ENCODE results near the gene MAPK8IP3. TPM values are rescaled to one million over a fixed set of nuclear protein-coding genes. Genes with fewer than 3 reads are reported as not detected.
A peak's percentile ranks its signal among the peaks of the same experiment; 100 is the strongest.

The MAPK8IP3 gene
- polyA plus RNA-seq, 1 donor (not counting 4 experiments of a cell fraction or from before 2014, with no cell fraction given), result 11.7 TPM

DNA sequence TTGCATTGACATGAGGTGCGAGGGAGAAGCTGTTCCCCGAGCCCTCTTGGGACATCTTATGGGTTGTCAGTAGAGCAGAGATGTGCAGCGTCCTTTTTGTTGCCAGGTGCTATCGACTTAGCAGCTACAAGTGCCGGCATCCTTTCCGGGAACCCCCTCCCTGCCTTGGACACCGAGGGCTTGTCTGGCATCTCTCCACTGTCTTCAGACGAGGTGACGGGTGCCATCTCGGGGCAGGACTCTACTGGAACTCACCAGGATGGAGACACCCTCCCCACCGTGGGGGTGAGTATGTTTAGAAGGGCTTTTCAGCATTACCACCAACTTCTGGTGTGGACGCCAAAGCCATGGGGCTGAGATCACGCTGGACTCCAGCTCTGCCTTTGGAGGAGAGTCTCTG is 39.7 kb upstream of the MAPK8IP3 start:
- H3K4me3 ChIP-seq (ENCODE audit: control insufficient read depth in 2 of 3, extremely low read depth in 1 of 3, insufficient read depth in 2 of 3, low read depth in 1 of 3, low read length in 3 of 3), result no peak overlapping the region
- H3K9ac ChIP-seq (ENCODE audit: control insufficient read depth, extremely low read depth, insufficient read depth, low read length), result no peak overlapping the region
- no peak overlapping the region for H3K27ac ChIP-seq (ENCODE audit: control insufficient read depth, insufficient read depth, low read length)
- dilution Hi-C loops (cut with MboI; ENCODE audit: extremely low pct_ligation_motif_present, low sequenced_read_pairs), result no loop called here
- no peaks in the 10 kb centered on the region for H3K27me3 ChIP-seq (ENCODE audit: control insufficient read depth, extremely low read depth, insufficient read depth, low read length)
- no peaks in the 10 kb centered on the region for H4K20me1 ChIP-seq (ENCODE audit: control insufficient read depth, extremely low read depth, insufficient read depth, low read length)
- no peaks in the 10 kb centered on the region for H3K79me2 ChIP-seq (ENCODE audit: control insufficient read depth, insufficient read depth, low read length)
- no peak overlapping the region for H3K4me2 ChIP-seq (ENCODE audit: control insufficient read depth, extremely low read depth, insufficient read depth, low read depth, low read length)
- no peaks in the 10 kb centered on the region for H3K4me1 ChIP-seq (ENCODE audit: control insufficient read depth, extremely low read depth, insufficient read depth, low read length)
- no peak for FAIRE-seq
- H3K36me3 ChIP-seq (ENCODE audit: control insufficient read depth in 2 of 2, extremely low read depth in 1 of 2, insufficient read depth in 2 of 2, low read length in 2 of 2), result peaks cover 39 to 56% of the 10 kb centered on the region in 2 experiments
- H3K9me1 ChIP-seq (ENCODE audit: control insufficient read depth, extremely low read depth, insufficient read depth, low read length), result no peaks in the 10 kb centered on the region
- H3K9me3 ChIP-seq (ENCODE audit: control insufficient read depth, low read depth, low read length), result no peaks in the 10 kb centered on the region
- no peak for DNase-seq (ENCODE audit: low read depth, low spot score)
- no peak for TF ChIP-seq EZH2 (IDR thresholded peaks at IDR 0.05; ENCODE audit: low read length)
- TF ChIP-seq, protein P1, sequence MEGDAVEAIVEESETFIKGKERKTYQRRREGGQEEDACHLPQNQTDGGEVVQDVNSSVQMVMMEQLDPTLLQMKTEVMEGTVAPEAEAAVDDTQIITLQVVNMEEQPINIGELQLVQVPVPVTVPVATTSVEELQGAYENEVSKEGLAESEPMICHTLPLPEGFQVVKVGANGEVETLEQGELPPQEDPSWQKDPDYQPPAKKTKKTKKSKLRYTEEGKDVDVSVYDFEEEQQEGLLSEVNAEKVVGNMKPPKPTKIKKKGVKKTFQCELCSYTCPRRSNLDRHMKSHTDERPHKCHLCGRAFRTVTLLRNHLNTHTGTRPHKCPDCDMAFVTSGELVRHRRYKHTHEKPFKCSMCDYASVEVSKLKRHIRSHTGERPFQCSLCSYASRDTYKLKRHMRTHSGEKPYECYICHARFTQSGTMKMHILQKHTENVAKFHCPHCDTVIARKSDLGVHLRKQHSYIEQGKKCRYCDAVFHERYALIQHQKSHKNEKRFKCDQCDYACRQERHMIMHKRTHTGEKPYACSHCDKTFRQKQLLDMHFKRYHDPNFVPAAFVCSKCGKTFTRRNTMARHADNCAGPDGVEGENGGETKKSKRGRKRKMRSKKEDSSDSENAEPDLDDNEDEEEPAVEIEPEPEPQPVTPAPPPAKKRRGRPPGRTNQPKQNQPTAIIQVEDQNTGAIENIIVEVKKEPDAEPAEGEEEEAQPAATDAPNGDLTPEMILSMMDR (optimal IDR thresholded peaks at IDR 0.05 in 1 of 3, IDR thresholded peaks at IDR 0.05 in 1 of 3, conservative IDR thresholded peaks at IDR 0.05 in 1 of 3; ENCODE audit: extremely low read depth in 1 of 3, insufficient read depth in 2 of 3, low read length in 3 of 3), result no peak
- H2AFZ ChIP-seq (ENCODE audit: control insufficient read depth, low read length), result no peak overlapping the region

DNA sequence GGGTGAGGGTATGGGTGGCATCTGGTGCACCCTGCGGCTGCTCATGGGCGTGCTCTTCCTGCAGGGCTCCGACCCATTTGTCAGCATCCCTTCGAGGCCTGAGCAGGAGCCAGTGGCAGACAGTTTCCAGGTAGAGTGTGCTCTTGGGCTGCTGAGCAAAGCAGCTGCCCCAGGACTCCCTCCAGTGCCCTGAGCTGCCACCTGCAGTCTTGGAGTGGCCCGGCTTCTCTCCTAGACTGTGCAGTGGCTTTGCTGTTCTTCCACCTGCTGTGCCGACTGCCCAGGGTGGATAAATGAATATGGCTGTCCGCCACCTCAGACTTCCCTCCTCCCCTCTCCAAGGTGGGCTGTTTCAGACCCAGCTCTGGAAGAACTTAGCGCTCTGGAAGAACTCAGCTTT is 38.7 kb upstream of the MAPK8IP3 start:
- no peaks in the 10 kb centered on the region for H3K9me3 ChIP-seq (ENCODE audit: control insufficient read depth, low read depth, low read length)
- no peak overlapping the region for H3K27ac ChIP-seq (ENCODE audit: control insufficient read depth, insufficient read depth, low read length)
- dilution Hi-C loops (cut with MboI; ENCODE audit: extremely low pct_ligation_motif_present, low sequenced_read_pairs), result no loop called here
- H3K36me3 ChIP-seq (ENCODE audit: control insufficient read depth in 2 of 2, extremely low read depth in 1 of 2, insufficient read depth in 2 of 2, low read length in 2 of 2), result peaks cover 43 to 55% of the 10 kb centered on the region in 2 experiments
- H3K9ac ChIP-seq (ENCODE audit: control insufficient read depth, extremely low read depth, insufficient read depth, low read length), result no peak overlapping the region
- H4K20me1 ChIP-seq (ENCODE audit: control insufficient read depth, extremely low read depth, insufficient read depth, low read length), result no peaks in the 10 kb centered on the region
- FAIRE-seq, result no peak
- H3K4me2 ChIP-seq (ENCODE audit: control insufficient read depth, extremely low read depth, insufficient read depth, low read depth, low read length), result no peak overlapping the region
- no peak overlapping the region for H2AFZ ChIP-seq (ENCODE audit: control insufficient read depth, low read length)
- H3K79me2 ChIP-seq (ENCODE audit: control insufficient read depth, insufficient read depth, low read length), result no peaks in the 10 kb centered on the region
- H3K4me3 ChIP-seq (ENCODE audit: control insufficient read depth in 2 of 3, extremely low read depth in 1 of 3, insufficient read depth in 2 of 3, low read depth in 1 of 3, low read length in 3 of 3), result no peak overlapping the region
- no peaks in the 10 kb centered on the region for H3K4me1 ChIP-seq (ENCODE audit: control insufficient read depth, extremely low read depth, insufficient read depth, low read length)
- H3K9me1 ChIP-seq (ENCODE audit: control insufficient read depth, extremely low read depth, insufficient read depth, low read length), result no peaks in the 10 kb centered on the region
- no peaks in the 10 kb centered on the region for H3K27me3 ChIP-seq (ENCODE audit: control insufficient read depth, extremely low read depth, insufficient read depth, low read length)
- no peak for TF ChIP-seq EZH2 (IDR thresholded peaks at IDR 0.05; ENCODE audit: low read length)
- TF ChIP-seq, protein P1 (optimal IDR thresholded peaks at IDR 0.05 in 1 of 3, IDR thresholded peaks at IDR 0.05 in 1 of 3, conservative IDR thresholded peaks at IDR 0.05 in 1 of 3; ENCODE audit: extremely low read depth in 1 of 3, insufficient read depth in 2 of 3, low read length in 3 of 3), result peak in 1 of 3 experiments; percentile 14
- no peak for DNase-seq (ENCODE audit: low read depth, low spot score)

All from keratinocyte (primary cell).